HPDE6-E6E7 (cell line): ENCODE measurements around the gene RFT1.
A peak's percentile ranks its signal among the peaks of the same experiment; 100 is the strongest.

Experiments
- DNase-seq: peaks from one replicate; pipeline ENCODE4 v3.0.0; 2011; ENCODE audit warnings: missing footprints; ENCODE audit errors: extremely low spot score

The RFT1 gene

GRCh38 chr3:53092216-53092615, 38.0 kb downstream of the RFT1 start:
- no peak for DNase-seq

GRCh38 chr3:53091011-53091410, 39.2 kb downstream of the RFT1 start:
- no peak for DNase-seq

- peak; percentile 15 for DNase-seq
These were observed 40.7 kb downstream of the RFT1 start for GRCh38 chr3:53089511-53089910.

GRCh38 chr3:53085476-53085875, 44.8 kb downstream of the RFT1 start:
- DNase-seq, result no peak

- DNase-seq, result no peak
These were observed 45.8 kb downstream of the RFT1 start for GRCh38 chr3:53084310-53085001.

GRCh38 chr3:53083949-53084309, 46.3 kb downstream of the RFT1 start:
- DNase-seq, result no peak

GRCh38 chr3:53083521-53083920, 46.7 kb downstream of the RFT1 start:
- DNase-seq, result no peak

- DNase-seq, result no peak
These were observed 47.5 kb downstream of the RFT1 start for GRCh38 chr3:53082736-53083135.

- DNase-seq, result no peak
These were observed 48.9 kb downstream of the RFT1 start for GRCh38 chr3:53081318-53081717.

- DNase-seq, result no peak
These were observed 49.5 kb downstream of the RFT1 start for GRCh38 chr3:53080612-53081205.

- no peak for DNase-seq
These were observed 50.3 kb downstream of the RFT1 start for GRCh38 chr3:53079791-53080555.

- no peak for DNase-seq
These were observed 51.1 kb downstream of the RFT1 start for GRCh38 chr3:53079147-53079546.

GRCh38 chr3:53078656-53079055, 51.6 kb downstream of the RFT1 start:
- no peak for DNase-seq

- DNase-seq, result no peak
These were observed 52.6 kb downstream of the RFT1 start for GRCh38 chr3:53077476-53078220.

GRCh38 chr3:53075743-53076140, 54.5 kb downstream of the RFT1 start:
- no peak for DNase-seq

GRCh38 chr3:53074761-53075742, 55.2 kb downstream of the RFT1 start:
- DNase-seq, result no peak

- DNase-seq, result no peak
These were observed 55.9 kb downstream of the RFT1 start for GRCh38 chr3:53074366-53074696.

- DNase-seq, result no peak
These were observed 56.5 kb downstream of the RFT1 start for GRCh38 chr3:53073553-53074365.

GRCh38 chr3:53072653-53073552, 57.3 kb downstream of the RFT1 start:
- peak; percentile 34 for DNase-seq
